GM21390 (cell line): Measurements from ENCODE around the gene TMEM95.
A peak's percentile ranks its signal among the peaks of the same experiment; 100 is the strongest.

Experiments
- ATAC-seq: cut with Tn5 transposase; IDR thresholded peaks from one replicate; pipeline ENCODE4 v1.9.1; 2021; ENCODE audit not compliant: unreplicated experiment

The TMEM95 gene, protein sequence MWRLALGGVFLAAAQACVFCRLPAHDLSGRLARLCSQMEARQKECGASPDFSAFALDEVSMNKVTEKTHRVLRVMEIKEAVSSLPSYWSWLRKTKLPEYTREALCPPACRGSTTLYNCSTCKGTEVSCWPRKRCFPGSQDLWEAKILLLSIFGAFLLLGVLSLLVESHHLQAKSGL

DNA sequence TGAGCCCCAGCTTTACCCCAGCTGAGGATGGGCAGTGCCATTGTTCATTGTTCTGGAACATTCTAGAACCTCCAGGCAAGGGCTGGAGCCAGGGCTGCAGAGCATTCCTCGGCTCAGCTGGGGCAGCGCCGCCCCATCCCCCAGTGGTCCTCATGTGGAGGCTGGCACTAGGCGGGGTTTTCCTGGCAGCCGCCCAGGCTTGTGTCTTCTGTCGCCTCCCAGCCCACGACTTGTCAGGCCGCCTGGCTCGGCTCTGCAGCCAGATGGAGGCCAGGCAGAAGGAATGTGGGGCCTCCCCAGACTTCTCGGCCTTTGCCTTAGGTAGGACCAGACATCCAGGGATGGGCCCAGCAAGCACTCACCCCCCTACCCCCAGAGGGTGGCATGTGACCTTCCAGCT lies at the start of gene TMEM95:
TSS of gene TMEM95 (plus strand) at position 104 of the 400 bp plus-strand sequence. CDS start at position 153, 49 bp downstream.
- no peak for ATAC-seq

DNA sequence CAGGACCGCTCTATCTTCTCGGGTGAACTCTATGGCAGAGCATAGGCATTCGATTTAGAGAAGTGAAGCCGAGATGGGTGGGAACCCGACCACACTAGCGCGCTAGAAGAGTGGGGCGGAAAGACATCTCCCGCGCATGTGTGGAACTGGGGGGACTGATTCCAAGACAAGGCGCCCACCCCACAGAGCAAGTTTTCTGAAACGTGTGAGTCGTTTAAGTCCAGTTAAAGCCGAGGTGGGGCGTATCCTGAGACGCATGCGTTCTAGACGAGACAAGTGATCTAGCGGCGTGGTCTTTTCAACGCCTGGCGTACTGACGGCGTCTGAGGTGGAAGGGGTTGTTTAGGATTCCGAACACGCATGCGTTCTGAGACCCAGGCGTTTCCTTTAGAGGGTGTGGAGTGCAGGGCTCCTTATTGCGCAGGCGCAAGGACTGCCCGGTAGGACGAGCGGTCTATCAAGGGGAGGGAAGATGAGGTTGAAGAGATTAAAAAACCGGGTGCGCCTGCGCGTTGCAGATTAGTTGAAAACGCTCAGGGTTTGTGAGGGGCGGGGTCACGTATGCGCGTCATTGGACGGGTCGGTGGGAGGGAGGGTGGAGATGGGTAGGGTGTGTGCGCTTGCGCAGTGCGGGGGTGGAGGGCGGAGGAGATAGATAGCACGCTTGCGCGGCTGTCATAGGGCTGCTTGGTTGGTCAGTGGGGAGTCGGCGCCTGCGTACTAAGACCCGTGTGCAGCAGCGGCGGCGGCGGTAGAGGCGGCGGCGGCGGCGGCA lies 47.9 kb upstream of the TMEM95 start, which contains the start of gene EIF5A:
TSS of gene EIF5A (plus strand) at position 718 of the 775 bp plus-strand sequence. CDS start 2,008 bp downstream, outside the sequence.
- ATAC-seq: peak; percentile 66

DNA sequence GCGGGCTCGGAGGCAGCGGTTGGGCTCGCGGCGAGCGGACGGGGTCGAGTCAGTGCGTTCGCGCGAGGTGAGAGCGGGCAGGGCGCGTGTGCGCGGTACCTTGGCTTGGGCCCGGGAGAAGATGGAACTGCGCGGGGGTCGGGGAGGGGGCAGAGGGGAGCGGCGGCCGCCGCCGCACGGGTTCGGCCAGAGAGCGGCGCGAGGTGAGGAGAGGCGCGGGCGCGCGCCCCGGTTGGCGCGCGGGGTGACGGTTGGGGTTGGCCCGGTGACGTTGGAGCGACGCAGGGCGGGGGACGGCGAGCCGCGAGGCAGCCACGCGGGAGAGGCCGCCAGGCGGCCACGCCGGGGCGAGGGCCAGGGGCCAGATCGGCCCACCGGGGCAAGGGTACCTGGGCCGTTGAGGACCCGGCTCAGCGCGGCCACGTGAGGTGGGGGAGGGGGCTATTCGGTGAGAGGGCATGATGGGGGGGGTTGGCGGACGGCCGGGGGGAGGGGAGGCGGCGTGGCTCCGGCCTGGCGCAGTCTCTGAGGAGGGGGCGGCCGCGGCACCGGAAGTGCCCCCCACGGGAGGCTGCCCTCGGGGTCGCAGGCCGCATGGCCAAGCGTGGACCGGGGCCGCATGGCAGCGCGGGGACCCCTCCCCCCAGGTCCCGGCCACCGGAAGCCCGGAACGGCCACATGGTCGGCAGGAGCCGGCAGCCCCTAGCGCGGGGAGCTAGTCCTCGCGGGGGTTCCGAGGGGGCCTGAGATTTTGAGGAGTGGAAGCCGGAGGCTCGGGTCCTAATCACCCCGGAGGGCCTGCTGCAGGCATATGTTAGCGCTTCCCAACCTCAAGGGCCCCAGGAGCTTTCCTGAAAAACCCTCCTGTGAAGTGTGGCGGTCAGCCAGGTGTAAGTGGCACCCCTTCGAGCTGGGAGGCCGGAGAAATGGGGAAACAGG lies 47.0 kb upstream of the TMEM95 start:
- ATAC-seq: no peak

DNA sequence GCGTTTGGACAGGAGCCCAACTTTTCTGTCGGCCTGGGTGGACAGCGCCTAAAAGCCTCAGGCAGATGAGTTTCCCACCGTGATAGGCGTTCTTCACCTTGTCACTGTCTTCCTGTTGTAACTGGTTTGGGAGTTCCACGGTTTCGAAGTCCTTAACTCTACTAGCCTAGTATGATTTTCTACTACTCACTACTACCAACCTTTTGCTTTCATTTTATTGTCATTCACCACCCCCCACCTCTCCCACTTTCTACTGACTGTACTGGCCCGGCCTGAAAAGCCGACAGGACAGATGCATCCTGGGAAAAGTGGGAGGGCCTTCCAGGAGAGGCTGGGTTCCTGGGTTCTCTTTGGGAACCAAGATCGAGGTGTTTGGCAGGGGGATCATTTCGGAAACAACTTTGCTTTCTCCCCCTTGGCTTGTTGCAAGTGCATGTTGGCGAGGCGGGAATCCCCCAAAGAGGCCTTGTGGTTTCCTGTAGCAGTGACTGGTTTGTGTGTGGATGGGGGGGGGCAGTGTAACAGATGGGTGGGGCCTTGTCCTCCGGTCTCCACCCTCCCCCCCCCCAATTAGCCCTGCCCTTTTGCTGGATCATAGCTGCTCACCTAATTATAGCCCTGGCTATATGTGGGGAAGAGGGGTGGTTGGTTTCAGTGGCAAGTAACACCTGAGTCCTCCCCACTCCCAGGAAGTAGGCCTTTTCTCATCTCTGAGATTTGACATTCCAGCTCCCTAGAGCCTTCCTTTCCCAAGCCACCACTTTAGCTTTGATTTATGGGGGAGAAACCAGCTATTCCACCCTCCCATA lies 46.1 kb upstream of the TMEM95 start:
- ATAC-seq: peak; percentile 29

DNA sequence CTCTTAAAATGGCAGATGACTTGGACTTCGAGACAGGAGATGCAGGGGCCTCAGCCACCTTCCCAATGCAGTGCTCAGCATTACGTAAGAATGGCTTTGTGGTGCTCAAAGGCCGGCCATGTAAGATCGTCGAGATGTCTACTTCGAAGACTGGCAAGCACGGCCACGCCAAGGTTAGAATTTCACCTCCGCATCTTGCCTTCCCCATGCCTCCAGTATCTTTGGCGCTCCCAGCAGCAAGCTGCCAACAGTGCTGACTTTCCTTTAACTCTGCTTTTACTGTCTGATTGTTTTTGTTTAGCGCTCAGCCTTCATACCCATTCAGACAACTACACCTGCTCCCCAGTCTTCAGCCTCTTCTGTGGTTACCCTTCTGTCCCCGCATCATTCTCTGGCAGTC lies 45.3 kb upstream of the TMEM95 start:
- ATAC-seq: no peak

DNA sequence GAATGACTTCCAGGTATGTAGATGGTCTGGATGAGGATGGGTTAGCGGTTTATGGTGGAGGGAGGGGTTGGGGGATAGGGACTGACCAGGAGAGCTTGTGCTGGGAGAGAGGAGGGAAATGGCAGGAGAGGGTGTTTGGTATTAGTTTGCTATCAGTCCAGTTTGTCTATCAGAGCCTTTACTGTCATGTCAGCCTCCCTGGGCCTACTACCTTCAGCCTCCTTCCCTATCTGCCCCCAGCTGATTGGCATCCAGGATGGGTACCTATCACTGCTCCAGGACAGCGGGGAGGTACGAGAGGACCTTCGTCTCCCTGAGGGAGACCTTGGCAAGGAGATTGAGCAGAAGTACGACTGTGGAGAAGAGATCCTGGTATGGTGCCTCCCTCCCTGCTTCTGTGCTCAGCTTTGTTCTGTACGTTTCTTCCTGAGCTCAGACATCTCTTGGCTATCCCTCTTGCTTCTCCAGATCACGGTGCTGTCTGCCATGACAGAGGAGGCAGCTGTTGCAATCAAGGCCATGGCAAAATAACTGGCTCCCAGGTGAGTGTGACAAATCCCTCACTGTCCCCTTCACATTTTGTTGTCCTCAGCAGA lies 43.7 kb upstream of the TMEM95 start:
- ATAC-seq: no peak

DNA sequence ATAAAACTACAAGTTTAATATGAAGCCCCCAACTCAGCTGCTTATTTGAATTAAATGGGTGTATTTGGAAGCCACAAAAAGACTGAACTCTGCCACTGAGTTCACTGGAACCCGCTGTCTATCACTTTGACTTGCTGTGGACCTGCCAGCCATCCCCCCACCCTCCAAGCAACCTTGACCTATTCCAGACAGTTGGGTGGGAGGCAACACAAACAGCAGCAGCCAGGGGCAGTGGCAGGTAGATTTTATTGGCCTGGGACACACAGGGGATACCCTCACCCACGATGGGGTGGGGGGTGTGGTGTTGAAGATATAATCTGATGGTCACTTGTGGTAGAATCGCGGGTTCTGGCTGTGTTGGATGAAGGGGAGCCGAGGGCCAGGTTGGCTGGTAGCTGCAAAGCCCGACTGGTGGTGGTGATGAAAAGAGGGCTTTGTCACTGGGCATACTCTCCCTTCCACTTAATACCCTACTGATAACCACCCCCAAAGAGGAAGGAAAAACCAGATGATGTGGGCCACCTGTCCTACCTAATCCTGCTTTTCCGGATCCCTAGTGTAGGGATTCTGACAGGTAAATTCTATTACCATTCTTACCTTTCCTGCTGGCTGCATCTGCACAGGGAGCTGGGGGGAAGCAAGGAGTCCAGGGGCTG lies 42.4 kb upstream of the TMEM95 start:
- no peak for ATAC-seq

DNA sequence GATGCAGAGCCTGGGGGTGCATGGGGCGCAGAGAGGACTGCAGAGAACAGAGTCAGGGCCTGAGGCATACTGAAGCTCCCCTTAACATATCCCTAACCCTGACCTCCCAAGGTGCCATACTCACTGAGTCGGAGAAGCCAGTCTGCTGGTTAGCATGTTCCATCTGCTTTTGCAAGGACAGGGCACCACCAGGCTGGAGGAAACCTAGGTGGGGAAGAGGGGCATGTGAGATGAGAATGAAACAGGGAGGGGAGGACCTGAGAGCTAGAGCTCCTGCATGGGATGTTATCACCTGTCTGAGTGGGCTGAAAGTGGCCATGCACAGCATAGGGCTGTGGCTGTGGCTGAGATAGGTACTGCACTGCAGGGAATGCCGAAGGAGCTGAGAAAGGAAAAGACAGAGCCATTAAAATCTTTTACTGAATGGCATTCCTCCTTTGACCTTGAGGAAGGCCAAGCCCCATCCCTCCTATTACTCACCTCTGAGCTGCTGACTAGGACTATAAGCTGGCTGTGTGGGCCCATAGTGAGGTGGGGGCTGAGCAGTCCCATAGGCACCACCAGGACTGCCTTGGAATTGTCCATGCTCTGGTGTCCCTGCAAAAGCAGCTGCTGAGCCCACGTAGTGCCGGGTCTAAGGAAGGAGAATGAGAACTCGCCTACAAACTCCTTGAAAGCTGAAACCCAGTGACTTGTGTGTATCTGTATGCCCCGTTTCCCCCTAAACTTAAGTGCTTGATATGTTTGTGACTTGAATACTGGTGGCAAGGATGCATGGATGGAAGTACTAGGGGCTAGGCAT lies 41.7 kb upstream of the TMEM95 start:
- no peak for ATAC-seq

DNA sequence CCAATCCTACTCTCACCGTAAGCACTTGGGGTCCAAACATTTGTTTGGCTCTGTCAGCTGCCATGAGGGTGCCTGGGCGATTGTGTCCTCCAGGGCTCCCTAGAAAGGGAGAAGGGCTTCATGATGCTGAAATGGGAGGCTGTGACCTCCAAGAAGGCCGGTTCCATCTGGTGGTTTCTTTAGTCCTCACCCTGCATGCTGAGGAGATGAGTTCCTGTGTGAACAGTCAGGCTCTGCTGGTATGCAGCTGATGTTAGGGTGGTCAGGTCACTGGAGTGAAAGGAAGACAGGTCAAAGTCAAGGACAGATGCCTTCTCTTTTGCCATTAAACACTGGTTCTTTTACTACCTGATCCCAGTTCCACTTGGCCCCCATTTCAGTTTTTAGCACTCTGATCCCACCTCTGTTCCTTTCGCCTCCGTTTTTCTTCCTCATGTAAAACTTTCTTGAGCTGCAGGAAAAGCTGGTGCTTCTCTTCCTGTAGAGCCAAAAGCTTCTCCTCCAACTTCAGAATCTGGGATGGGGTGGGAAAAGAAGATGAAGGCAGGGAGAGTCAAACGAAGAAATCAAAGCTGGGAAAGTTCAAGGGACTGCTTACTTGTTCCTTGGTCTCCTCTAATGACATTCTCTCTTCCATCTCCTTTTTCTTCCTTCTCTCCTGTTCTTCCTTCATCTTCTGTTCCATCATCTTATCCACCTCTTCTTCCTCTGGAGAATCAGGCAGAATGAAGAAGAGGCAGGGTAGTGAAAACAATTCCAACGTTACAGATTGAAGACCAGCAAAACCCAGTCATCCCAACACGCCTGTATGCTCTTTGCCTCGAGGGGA lies 40.9 kb upstream of the TMEM95 start:
- ATAC-seq: no peak

DNA sequence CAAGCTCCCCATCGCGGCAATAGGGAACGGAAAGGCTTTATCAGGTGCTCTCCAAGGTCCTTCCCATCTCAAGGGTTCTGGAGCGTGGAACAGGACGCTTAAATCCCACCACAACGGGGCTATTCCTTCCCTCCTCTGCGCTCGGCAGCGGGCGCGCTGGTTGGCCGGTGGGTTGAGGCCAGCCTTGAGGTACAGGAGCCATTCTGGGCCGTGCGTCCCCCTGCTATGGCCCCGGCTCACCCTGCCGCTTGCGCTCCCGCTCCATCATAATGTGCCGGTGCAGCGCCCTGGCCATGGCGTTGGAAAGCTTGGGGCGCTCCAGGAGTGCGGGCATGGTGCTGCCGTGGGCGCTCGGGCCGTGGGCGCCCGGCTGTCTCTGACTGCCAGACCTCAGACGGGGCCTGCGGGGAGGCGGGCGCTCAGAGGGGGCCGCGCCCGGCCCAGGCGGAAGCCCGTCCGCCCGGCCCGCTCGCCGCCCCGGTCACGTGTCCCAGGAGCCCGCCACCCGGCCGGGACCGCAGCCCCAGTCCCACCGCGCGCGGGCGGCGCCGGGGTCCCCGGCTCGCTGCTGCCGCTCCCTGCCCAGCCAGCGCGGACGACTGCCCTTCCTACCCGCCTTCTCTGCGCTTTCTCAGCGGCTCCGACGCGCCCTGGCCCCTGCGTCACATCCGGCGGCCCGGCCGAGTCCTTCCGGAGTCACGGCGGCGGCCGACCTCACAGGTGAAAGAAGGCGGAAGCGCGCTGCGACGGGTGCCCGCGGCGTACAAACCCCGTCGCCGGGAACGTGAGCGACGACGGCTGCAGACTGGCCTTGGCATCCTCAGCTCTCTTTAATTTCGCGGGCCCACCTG lies 40.0 kb upstream of the TMEM95 start, which contains the start of gene GPS2:
TSS of gene GPS2 (minus strand) at position 642 of the 851 bp plus-strand sequence. CDS start at position 334, 308 bp downstream.
- ATAC-seq: peak; percentile 78

DNA sequence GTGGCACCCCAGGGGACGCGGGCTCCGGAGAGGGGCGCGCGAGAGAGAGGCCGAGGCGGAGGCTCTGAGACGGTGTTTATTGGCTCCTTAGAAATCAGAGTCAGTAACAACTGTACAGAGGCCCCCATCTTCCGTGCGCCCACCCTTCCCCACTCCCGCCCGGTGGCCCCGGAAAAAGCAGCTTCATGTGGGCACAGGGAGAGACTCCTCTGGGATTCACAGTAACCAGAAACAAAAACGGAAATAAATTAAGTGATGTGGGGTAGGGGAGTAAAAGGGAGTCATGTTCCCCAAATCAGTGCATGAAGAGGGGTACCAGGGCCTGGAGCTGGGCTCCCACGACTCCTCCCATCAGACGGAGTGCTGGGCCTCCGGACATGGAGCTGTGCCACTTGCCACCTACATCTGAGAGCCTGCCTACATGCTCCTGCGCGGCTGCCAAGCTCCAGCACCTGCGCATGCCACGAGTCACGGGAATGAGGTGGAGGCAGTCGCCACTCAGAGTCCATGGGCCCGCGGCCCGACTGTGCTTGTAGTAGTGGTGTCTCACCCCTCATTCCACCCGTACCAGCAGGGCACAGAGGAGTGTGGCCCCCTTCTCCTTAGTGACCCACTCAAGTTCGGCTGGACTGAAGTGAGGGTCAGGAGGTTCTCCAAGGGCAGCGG lies 39.3 kb upstream of the TMEM95 start:
- ATAC-seq: no peak

DNA sequence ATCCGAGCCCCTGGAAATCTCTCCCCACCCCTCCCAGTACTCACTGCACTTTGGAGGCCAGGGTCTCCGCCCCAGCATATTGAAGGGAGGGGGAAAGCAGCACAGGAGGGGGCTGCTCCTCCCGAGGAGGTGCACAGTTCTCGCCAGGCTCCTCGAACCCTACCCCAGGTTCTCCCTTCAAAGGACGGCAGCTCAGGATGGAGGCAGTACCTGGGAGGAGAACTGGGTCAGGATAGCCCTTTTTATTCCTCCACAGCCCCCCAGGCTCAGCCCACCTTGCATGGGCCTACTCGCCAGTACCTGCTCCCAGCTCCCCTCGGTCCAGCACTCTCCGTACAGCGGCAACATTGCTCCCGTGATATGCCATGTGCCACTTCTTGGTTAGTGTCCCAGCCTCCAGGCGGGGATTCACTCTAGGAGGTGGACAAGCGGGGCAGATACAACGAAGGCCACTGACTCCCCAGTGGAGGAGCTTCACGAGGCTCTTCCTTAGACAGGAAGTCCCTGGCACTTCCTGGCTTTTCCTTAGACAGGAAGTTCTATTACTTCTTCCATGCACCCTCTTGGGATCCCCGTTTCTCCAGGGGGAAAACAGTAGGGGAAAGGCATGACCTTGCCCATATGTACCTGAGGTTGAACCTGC lies 37.7 kb upstream of the TMEM95 start:
- no peak for ATAC-seq

DNA sequence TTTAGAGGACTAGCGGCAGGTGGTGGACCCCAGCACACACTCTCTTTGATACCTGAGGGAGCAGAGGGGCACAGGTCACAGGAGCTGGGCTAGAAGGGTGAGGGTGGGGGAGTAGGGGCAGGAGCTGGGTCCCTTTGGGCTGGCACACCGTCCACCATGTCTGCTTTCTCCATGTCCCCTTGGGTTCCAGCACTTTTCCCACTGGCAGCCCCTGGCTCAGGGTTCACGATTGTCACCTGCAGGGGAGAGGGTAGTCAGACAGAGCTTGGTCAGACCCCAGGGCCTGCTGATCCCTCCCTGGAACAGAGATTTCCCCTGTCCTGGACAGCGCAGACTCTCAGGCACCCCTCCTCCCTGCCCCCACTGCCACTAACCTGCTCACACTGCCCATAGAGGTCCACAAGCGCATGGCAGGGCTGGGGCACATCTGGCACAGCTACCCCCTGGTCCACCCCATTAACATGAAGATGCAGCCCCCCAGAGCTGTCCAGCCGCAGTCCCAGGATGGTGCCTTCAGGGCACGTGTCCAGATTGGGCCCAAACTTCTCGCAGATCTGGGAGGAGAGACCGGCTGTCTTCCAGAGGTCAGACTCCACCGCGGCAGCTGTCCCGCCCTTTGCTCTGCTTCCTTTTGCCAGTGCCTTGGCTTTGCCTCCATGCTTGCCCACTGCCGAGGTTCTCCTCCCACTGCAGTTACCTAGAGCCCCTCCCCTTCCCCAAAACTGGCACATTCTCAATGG lies 36.7 kb upstream of the TMEM95 start:
- no peak for ATAC-seq

DNA sequence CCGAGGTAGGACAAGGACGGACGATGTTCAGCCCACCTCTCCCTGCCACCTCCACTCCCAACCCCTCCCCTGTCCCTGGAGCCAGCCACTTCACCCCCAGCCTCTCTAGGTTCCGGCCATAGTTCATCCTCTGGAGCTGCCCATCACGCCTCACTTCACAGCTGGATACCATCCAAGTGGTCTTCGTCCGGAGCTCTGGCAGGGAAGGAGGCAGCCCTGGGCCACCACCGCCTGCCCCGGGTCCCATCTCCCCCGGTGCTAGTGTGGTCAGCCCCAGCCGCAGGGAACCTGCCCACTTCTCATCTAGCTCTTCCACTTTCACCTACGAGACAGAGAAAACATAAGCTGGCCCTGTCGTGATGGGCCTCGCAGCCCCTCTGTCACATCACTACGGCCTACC lies 33.5 kb upstream of the TMEM95 start:
- ATAC-seq: no peak

DNA sequence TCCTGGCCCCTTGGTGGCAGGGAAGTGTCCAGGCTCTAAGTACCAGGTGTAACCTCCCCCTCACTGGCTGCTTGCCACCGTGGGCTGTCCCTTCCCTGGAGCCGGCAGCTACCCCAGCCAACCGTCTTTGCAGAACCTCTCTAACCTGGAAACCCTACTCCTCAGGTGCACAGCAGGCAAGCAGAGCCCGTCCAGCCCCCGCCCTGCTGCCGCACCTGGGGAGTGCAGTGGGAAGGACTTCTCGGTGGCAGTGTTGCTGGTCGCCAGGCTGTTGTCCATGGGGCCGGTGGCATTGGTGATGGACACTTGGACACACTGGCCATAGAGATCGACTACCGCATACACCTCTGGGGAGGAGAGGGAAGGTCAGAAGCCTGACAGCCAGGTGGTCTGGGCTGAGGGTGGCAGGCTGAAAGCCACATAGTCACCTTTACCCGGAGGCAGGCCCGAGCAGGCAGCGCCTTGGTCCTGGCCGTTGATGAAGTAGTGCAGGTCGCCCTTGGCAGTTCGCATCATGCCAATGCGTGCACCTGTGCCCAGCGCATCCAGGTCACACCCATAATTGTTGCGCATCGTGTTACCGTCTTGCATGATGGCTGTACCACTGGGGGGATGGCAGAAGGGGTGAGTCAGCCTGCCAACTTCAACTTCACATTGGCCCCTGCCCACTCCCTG lies 32.3 kb upstream of the TMEM95 start:
- ATAC-seq: no peak
